NCI-H2107 (cell line): ENCODE data around the gene PDK1.
A peak's percentile ranks its signal among the peaks of the same experiment; 100 is the strongest.
"Not testable (repeated sequence)": the region's sequence is repeated elsewhere in the genome, so short reads cannot be mapped to it uniquely, and the experiment has no call there.

Experiments
- DNase-seq: peaks from one replicate; lab custom pipeline; 2025; lab: John Stamatoyannopoulos, UW

Gene PDK1

GRCh38 chr2:172552547-172553291 is 3.2 kb upstream of the PDK1 start:
- no peak for DNase-seq

DNA sequence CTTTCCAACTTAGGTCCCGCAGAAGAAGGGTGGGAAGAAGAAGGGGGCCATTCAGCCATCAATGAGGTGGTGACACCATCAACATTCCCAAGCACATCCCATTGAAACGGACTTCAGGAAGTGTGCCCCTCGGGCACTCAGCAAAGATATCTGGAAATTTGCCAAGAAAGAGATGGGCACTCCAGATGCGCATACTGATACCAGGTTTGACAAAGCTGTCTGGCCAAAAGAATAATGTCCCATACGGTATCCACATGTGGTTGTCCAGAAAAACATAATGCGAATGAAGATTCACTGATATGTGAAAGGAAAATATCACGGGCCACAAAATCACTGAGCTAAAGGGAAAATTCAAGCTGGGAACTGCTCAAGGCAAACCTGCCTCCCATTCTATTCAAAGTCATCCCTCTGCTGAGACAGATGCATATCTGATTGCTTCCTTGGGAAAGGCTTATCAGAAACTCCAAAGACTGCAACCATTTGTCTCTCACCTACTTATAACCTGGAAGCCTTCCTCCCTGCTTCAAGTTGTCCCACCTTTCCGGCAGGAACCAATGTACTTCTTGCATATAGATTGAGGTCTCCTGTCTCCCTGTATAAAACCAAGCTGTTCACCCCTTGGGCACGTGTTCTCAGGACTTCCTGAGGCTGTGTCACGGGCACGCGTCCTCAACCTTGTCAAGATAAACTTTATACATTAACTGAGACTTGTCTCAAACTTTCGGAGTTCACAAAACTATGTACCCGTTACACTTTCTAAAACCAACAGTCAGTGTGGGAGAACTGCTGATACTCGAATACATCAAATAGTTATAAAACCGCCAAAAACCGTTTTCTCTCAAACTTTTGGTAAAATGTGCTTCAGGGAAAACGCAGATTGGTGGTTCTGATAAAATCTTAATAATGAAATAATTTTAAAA is 1.3 kb upstream of the PDK1 start:
- DNase-seq, result no peak

- DNase-seq, result peak; percentile 28
Observed at GRCh38 chr2:172555272-172555521, 693 bp upstream of the PDK1 start.

DNA sequence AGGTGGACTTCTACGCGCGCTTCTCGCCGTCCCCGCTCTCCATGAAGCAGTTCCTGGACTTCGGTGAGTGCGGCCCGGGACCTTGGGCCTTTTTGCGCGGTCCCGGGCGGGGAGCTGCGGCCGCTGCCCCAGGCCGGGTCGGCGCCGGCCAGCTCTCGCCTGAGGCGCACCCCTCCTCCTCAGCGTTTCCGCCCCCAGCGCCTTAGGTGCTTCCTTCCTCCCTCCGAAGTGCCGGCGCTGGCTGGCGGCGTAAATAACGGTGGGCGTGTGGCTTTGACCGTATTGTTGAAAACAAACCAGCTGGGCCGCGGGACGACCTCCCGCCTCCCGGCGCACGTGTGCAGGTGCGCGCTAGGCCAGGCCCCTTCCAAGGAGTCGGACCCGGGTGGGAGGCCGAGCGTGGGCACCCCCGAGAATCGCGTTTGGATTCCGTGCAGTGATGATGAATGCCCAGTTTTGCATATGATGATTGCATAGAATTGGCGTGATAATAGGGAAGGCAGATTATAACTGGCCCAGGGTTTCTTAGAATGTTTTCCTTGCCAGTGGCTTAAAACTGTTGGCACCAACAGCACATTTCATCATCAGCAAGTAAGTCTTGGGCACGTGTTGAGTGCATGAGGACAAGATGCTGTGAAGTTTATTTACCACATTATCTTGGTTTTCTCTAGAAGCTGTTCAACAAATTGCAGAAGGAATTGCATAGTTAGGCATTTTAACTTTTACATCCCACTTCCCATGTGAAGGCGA is 569 bp downstream of the PDK1 start:
- DNase-seq, result peak; percentile 4

DNA sequence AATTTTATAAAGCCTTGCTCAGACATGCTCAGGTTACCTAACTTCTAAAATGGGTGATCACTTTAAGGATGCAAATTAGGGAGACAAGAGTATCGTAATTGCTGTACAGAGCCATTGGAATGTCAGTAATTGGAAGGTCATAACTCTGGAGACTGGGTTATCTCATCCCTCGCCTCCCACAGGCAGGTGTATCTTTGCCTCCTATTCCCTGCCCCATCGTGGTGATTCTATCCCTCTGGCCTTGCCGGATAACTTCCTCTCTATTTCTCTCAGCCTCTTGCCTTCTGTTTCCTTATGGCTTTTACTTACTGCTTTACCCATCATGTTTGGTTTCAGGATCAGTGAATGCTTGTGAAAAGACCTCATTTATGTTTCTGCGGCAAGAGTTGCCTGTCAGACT is 2.5 kb downstream of the PDK1 start:
- no peak for DNase-seq

GRCh38 chr2:172560721-172561120 is 4.8 kb downstream of the PDK1 start:
- no peak for DNase-seq

DNA sequence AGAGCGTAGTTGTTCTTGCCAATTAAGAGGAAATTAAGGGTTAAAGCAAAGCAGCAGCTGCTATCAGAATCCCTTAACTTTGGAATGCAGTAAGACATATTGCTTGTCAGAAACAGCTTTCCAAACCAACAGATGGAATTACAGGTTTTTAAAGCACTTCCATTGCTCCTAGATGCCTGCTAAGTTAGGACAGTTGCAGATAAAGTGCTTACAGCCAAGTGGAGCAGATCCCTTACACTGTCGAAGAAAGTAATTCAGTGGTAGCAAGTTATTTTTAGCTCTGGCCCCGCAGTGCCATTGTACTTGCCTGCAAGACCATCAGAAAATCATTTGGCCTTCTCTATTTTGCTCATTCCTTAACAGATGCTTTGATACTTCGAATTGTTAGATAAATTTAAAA is 5.4 kb downstream of the PDK1 start:
- DNase-seq, result no peak

DNA sequence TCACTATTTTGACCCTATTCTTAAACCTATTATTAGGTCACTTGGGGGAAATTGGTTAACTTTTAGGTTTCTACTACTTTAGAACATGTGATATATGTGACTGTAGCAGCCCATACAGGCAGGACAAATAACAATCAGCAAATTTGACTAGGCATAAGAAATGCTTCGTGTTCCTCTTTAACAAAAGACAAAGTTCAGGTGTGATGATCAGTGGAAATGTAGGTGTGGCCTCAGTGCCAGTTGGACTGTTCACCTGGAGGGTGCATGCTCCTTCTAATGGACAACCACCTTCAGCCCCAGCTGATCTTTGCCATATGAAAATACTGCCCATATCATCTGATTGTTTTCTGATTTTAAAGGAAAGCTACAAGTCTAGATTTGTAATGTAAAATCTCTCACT is 6.4 kb downstream of the PDK1 start:
- no peak for DNase-seq

GRCh38 chr2:172564376-172564775 is 8.5 kb downstream of the PDK1 start:
- DNase-seq, result no peak

- DNase-seq, result no peak
Observed at GRCh38 chr2:172571245-172571644, 15.4 kb downstream of the PDK1 start.

- no peak for DNase-seq
Observed at GRCh38 chr2:172572981-172573380, 17.1 kb downstream of the PDK1 start.

DNA sequence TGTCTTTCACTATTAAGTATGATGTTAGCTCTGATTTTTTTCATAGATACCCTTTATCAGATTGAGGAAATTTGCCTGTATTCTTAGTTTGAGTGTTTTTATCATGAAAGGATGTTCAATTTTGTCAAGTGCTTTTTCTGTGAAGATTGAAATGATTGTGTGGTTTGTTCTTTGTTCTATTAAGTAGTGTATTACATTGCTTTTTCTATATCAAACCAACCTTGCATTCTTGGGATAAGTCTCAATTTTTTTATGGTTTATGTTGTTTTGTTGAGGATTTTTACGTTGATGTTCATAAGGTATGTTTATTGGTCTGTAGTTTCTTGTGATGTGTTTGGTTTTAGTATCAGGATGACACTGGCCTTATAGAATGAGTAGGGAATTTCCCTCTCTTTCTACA is 19.1 kb downstream of the PDK1 start:
- no peak for DNase-seq

DNA sequence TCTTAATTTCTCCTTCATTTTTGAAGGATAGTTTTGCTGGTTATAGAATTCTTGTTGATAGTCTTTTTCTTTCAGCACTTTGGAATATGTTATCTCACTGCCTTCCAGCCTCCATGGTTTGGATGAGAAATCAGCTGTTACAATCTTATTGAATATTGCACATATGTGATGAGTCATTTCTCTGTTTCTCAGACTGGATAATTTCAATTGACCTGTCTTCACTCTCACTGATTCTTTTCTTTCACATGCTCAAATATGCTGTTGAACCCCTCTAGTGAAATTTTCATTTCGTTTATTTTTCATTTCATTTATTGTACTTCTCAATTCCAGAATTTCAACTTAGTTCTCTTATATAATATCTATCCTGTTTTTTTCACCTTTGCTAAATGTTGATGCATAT is 22.2 kb downstream of the PDK1 start:
- DNase-seq, result no peak

- no peak for DNase-seq
Observed at GRCh38 chr2:172578860-172579512, 23.1 kb downstream of the PDK1 start.

- no peak for DNase-seq
Observed at GRCh38 chr2:172580544-172580943, 24.7 kb downstream of the PDK1 start.

- no peak for DNase-seq
Observed at GRCh38 chr2:172582656-172583055, 26.8 kb downstream of the PDK1 start.

GRCh38 chr2:172586245-172586891 is 30.5 kb downstream of the PDK1 start:
- DNase-seq, result no peak

DNA sequence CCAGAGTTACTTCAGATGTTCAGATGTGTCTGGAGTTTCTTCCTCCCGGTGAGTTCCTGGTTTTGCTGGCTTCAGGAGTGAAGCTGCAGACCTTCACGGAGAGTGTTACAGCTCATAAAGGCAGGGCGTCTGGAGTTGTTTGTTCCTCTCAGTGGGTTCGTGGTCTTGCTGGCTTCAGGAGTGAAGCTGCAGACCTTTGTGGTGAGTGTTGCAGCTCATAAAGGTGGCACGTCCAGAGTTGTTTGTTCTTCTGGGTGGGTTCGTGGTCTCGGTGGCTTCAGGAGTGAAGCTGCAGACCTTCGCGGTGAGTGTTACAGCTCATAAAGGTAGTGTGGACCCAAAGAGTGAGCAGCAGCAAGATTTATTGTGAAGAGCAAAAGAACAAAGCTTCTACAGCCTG is 31.3 kb downstream of the PDK1 start:
- not testable (repeated sequence) for DNase-seq

- DNase-seq, result no peak
Observed at GRCh38 chr2:172588931-172589330, 33.0 kb downstream of the PDK1 start.

DNA sequence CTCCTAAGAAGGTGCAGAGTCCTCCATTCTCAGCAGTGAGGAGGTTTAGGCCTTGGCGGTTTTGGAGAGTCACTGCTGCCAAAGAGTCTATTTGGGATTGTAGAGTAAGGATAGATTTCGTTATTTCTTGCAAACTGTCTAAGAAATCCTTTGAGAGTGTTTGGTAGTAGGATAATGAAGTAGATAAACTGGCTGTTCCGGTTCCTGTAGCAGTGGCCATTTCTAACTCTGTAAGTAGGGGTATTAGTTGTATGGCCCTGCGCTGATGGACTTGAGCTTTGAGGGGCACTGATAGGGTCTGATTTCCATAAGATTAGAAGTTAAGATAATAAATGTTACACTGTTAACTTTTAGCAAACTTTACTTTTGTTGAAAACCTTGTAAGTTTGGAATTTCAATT is 35.5 kb downstream of the PDK1 start:
- not testable (repeated sequence) for DNase-seq

DNA sequence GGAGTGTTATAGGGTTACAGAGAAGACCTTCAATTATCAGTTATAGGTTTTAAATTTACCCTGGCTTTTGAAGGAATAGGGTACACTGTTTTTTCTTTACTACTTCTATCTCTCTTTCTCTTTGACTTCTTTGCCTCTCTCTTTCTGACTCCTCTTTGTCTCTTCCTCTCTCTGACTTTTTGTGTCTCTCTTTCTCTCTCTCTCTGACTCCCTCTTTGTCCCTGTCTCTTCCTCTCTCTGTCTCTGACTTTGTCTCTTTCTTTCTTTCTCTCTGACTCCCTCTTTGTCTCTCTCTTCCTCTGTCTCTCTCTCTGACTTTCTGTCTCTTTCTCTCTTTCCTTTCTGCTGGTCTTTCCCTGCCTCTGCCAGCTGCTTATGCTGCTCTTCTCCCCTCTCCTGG is 36.3 kb downstream of the PDK1 start:
- DNase-seq, result not testable (repeated sequence)

- DNase-seq, result no peak
Observed at GRCh38 chr2:172596776-172597175, 40.9 kb downstream of the PDK1 start.
